ENCODE data around the gene CTRL. TPM values are rescaled to one million over a fixed set of nuclear protein-coding genes. Genes with fewer than 3 reads are reported as not detected.

The CTRL gene
- total and polyA plus RNA-seq, 7 donors: 0.27 to 1.1 (median 1.1) TPM

GRCh38 chr16:67968400-67969253 lies 37.0 kb upstream of the CTRL start, which contains the start of gene SLC12A4:
Gene SLC12A4, minus strand, starts transcription at chr16:67968637. Its CDS starts 84 bp downstream, at chr16:67968553.
- H3K9me3 ChIP-seq: no peaks in the 10 kb centered on the region
- TF ChIP-seq CTCF (IDR thresholded peaks at IDR 0.05): no peak
- H3K4me1 ChIP-seq: peaks cover 38% of the 10 kb centered on the region
- 3 to 7% (median 6%) methylated on average over 26 to 78 of the region's 78 CpGs for WGBS, 3 donors
- intact Hi-C loops (cut with DNase I): no loop called here
- H3K36me3 ChIP-seq (ENCODE audit: insufficient read depth in 1 of 2, low read depth in 1 of 2): no peaks in the 10 kb centered on the region
- DNase-seq (peak; percentile 89 to 93), ATAC-seq (peak; percentile 61 to 83 (median 73))
- H3K27ac ChIP-seq: peak within 1 kb of the TSS; percentile 91
- peak within 1 kb of the TSS; percentile 88 for H3K4me3 ChIP-seq
- no peaks in the 10 kb centered on the region for H3K27me3 ChIP-seq (ENCODE audit: insufficient read depth in 3 of 3, low read length in 2 of 3)

DNA sequence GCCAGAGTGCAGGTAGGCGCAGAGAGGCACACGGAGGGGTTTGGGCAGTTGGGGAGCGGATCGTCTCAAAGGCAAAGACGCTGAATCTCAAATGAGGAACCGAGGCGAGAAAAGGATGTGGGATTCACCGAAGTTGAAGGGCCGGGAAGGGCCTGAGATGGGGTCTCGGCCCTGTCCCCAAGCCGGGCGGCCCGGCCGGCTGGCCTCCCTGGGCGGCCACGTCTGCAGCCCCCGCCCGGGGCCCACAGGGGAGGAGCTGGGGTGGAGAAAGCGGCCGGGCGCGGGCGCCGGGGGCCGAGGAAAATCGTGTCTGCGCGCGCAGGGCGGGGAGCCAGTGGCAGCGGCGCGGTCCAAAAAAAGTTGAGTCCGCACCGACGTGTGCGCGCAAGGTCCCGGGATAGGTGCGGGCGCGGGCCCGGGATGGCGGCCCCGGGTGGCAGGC lies 36.3 kb upstream of the CTRL start:
- DNase-seq: peak; percentile 60 to 79
- H3K27me3 ChIP-seq (ENCODE audit: insufficient read depth in 3 of 3, low read length in 2 of 3): no peaks in the 10 kb centered on the region
- 2 to 6% (median 4%) methylated on average over 24 to 45 of the region's 45 CpGs for WGBS, 3 donors
- TF ChIP-seq CTCF (IDR thresholded peaks at IDR 0.05): no peak
- peaks cover 0 to 6% of the 10 kb centered on the region in 2 donors for H3K36me3 ChIP-seq (ENCODE audit: insufficient read depth in 1 of 2, low read depth in 1 of 2)
- intact Hi-C loops (cut with DNase I): loop anchor here in 1 of 2 donors (2.0 kb wide), 1 partner anchor 19 kb away; no protein-coding TSS in a partner anchor
- H3K9me3 ChIP-seq: no peaks in the 10 kb centered on the region
- peak overlapping the region; percentile 88 for H3K4me3 ChIP-seq
- peak; percentile 1 to 39 (median 20) for ATAC-seq
- H3K4me1 ChIP-seq: peaks cover 45% of the 10 kb centered on the region
- H3K27ac ChIP-seq: peak overlapping the region; percentile 91

- ATAC-seq: peak in 3 of 4 donors; percentile 0 to 20 (median 15)
- H3K27me3 ChIP-seq (ENCODE audit: insufficient read depth in 3 of 3, low read length in 2 of 3): no peaks in the 10 kb centered on the region
- intact Hi-C loops (cut with DNase I): loop anchor here in 1 of 2 donors (2.0 kb wide), 1 partner anchor 19 kb away; no protein-coding TSS in a partner anchor
- peak overlapping the region; percentile 91 for H3K27ac ChIP-seq
- TF ChIP-seq CTCF (IDR thresholded peaks at IDR 0.05): no peak
- no peak for DNase-seq
- WGBS, 3 donors: 7 to 15% (median 12%) methylated on average over 18 of the region's 18 CpGs
- H3K9me3 ChIP-seq: no peaks in the 10 kb centered on the region
- peaks cover 0 to 12% of the 10 kb centered on the region in 2 donors for H3K36me3 ChIP-seq (ENCODE audit: insufficient read depth in 1 of 2, low read depth in 1 of 2)
- H3K4me3 ChIP-seq: peak overlapping the region; percentile 88
- peaks cover 51% of the 10 kb centered on the region for H3K4me1 ChIP-seq
Measured at GRCh38 chr16:67967183-67967957, 35.7 kb upstream of the CTRL start.

GRCh38 chr16:67966549-67967182 lies 35.0 kb upstream of the CTRL start:
- H3K9me3 ChIP-seq: no peaks in the 10 kb centered on the region
- intact Hi-C loops (cut with DNase I): loop anchor here in 1 of 2 donors (2.0 kb wide), 1 partner anchor 20 kb away; no protein-coding TSS in a partner anchor
- H3K27ac ChIP-seq: peak overlapping the region; percentile 91
- no peak for TF ChIP-seq CTCF (IDR thresholded peaks at IDR 0.05)
- peaks cover 58% of the 10 kb centered on the region for H3K4me1 ChIP-seq
- peak overlapping the region; percentile 88 for H3K4me3 ChIP-seq
- 35 to 51% (median 35%) methylated on average over 3 of the region's 3 CpGs for WGBS, 3 donors
- ATAC-seq (peak in 1 of 4 donors; percentile 28), DNase-seq (no peak)
- H3K36me3 ChIP-seq (ENCODE audit: insufficient read depth in 1 of 2, low read depth in 1 of 2): peaks cover 0 to 19% of the 10 kb centered on the region in 2 donors
- no peaks in the 10 kb centered on the region for H3K27me3 ChIP-seq (ENCODE audit: insufficient read depth in 3 of 3, low read length in 2 of 3)

Measured in psoas muscle (tissue), 8 donors.